ENCODE measurements around the gene PGM5.

PGM5 gene

DNA sequence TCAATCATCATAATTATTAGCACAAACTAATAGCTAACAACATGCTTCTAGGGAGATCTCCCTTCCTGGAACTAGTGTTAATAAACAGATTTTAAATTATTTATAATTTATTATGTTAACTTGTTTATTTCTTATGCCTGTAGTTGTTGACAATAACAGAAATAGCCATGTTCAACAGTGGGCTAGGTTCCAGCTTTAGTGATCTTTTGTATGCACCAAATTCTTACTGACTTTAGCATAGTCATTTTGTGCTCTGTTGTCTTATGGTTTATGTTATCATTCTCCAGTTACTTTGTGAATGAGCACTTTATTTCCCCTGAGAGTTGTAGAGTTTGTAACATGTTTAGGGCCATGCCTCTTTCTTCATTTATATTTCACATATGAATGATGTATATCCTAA is 113.7 kb downstream of the PGM5 start:
- TF ChIP-seq POLR2A (IDR thresholded peaks at IDR 0.05; ENCODE audit: low read length) (no peak), GATA1 (IDR thresholded peaks at IDR 0.05; ENCODE audit: low read depth, low read length) (no peak)
- no peak for DNase-seq

DNA sequence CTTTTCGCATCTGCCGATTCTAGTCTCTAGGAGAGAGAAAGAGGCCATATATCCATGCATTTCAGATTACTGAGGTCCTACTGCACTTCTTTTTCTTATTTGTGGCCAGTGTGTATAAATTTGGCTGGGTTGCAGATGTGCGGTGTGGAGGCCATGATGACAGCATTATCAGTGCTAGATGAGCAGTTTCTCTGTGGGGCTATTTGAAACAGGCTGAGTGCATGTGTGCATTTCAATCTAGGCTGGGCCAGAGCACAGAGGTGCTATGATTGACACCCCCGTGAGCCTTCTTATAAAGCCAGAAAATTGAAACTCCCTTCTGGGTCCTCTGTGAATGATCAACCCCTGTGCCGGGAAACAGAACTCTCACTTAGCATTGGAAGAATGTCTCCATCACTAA is 114.2 kb downstream of the PGM5 start:
- no peak for DNase-seq
- TF ChIP-seq POLR2A (IDR thresholded peaks at IDR 0.05; ENCODE audit: low read length) (no peak), GATA1 (IDR thresholded peaks at IDR 0.05; ENCODE audit: low read depth, low read length) (no peak)

DNA sequence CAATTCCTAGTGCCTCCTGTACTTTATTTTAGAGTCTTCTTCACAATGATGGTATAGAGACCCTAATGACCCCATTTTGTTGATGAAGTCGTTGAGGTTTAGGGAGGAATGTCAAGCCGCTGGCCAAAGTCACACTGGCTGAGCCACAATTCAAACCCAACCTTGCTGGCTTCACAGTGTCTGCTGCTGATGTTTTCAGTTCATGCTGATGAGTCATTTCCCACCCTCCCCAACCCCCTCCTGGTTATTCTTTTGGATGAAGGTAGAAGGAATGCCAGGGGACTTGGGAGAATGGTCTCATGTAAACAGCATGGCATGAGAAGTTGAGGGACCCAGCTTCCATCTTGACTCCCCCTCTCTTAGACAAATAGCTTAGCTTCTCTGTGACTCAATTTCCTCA is 115.7 kb downstream of the PGM5 start:
- no peak for DNase-seq

DNA sequence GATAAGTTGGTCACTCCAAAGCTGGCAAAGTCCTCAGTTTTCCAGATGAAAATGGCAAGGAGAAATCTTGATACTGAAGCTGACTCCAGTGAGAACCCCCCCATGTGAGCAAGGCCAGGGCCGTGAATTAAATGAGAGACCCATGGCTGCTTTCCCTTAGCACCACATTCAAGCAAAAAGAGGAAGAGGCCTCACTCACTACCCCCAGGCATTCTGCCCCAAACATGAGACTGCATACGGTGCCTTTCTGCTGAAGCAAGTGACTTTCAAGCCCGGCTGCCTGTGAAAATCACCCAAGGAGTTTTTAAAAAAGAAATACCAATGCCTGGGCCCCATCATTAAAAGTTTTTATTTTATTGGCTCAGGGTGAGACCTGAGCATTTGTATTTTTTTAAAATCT is 117.4 kb downstream of the PGM5 start:
- no peak for DNase-seq
- no peak for TF ChIP-seq GATA1 (IDR thresholded peaks at IDR 0.05; ENCODE audit: low read depth, low read length)
- TF ChIP-seq POLR2A (IDR thresholded peaks at IDR 0.05; ENCODE audit: low read length): no peak

More for the DNA sequence above, 115.7 kb downstream of the PGM5 start:
- TF ChIP-seq GATA1 (IDR thresholded peaks at IDR 0.05; ENCODE audit: low read depth, low read length) (no peak), POLR2A (IDR thresholded peaks at IDR 0.05; ENCODE audit: low read length) (no peak)

DNA sequence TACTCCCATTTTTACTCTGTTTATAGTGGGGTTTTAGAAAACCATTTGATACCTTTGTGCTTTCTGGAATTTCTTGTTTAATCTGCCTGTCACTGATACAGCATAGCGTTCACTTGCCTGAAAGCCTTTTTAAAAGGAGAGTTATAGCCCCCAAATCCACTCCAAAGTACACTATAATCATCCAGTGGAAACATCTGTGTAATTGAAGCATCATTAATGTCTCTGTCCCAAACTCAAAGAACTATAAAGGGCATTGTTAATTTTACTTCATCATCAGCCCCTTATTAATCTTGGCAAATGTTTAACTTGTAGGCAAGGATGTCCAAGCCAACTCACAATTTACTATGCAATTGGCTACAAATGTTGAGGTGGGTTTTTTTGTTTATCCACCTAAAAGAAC is 120.0 kb downstream of the PGM5 start:
- DNase-seq: no peak
- no peak for TF ChIP-seq GATA1 (IDR thresholded peaks at IDR 0.05; ENCODE audit: low read depth, low read length)
- TF ChIP-seq POLR2A (IDR thresholded peaks at IDR 0.05; ENCODE audit: low read length): no peak

DNA sequence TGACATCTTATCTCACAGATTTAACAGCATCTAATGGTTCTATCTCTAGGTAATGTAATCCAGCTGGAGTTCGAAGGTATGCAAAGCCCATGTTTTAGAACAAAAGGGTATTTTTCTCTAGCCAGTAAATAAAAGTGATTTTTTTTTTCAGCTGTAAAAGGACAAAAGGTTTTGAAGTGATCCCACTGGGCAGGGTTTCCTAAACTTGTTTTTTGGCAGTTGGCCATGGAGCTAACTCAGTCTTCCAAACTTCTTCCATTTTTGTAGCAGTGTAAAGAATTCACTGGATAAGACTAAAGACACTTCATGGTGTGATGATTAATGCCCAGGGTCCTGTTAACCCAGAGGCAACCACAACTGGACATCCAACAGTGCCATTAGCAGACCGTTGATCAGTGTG is 120.4 kb downstream of the PGM5 start:
- no peak for DNase-seq
- no peak for TF ChIP-seq POLR2A (IDR thresholded peaks at IDR 0.05; ENCODE audit: low read length)
- TF ChIP-seq GATA1 (IDR thresholded peaks at IDR 0.05; ENCODE audit: low read depth, low read length): no peak

DNA sequence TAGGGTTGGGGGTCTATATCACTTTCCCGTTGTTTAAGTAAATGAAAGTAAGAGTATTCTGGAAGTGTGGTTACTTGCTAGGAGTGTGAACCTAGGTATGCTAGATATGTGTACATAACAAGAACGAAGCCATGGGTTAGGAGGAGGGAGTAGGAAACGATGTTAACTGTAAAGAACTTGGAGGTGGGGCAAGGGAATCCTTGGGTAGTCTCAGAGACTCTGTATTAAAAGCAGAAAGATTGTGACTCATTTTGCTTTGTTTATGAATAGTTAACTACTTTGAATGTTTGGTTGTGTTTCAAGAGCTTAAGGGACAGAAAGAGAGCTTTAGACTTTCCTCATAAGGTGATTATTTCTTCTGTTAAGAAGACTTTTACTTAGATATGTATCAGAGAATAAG is 124.4 kb downstream of the PGM5 start:
- TF ChIP-seq POLR2A (IDR thresholded peaks at IDR 0.05; ENCODE audit: low read length) (no peak), GATA1 (IDR thresholded peaks at IDR 0.05; ENCODE audit: low read depth, low read length) (no peak)
- no peak for DNase-seq

DNA sequence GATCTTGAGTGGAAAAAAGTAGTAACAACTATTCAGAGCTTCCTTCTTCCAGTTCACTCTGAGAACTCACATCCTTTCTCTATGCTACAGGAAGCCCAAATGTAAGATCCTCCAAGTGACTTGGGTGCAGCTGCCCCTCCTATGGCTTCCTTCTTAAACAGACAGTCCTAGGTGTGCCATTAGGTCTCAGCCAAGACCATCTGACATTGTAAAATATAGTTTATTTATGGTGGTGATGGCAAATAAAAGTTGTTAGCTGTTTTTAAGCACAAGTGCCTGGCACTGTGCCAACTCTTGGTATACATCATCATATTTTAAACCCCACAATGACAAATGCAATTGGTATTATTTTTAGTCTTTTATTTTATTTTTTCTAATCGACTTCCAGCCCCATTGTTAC is 126.1 kb downstream of the PGM5 start:
- DNase-seq: peak in 1 of 2 experiments; percentile 11
- no peak for TF ChIP-seq POLR2A (IDR thresholded peaks at IDR 0.05; ENCODE audit: low read length)
- no peak for TF ChIP-seq GATA1 (IDR thresholded peaks at IDR 0.05; ENCODE audit: low read depth, low read length)

DNA sequence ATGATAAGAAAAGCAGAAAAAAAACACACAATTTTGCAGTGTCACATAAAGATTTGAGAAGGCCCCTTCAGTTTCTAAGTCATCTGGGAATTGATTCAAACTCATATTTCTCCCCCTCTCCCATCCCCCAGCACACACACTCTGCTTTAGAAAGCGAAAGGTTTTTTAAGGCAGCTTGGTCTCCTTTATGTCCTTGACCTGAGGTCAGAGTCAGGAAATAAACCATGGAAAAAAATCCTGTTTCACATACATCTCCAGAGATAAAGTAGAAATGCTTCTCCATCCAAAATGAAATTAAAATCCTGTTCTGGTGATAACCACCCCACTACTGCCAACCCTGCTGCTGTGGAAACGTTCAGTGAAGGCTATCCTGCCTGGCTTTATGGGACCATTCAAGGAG is 131.7 kb downstream of the PGM5 start:
- DNase-seq: no peak
- TF ChIP-seq POLR2A (IDR thresholded peaks at IDR 0.05; ENCODE audit: low read length) (no peak), GATA1 (IDR thresholded peaks at IDR 0.05; ENCODE audit: low read depth, low read length) (no peak)

DNA sequence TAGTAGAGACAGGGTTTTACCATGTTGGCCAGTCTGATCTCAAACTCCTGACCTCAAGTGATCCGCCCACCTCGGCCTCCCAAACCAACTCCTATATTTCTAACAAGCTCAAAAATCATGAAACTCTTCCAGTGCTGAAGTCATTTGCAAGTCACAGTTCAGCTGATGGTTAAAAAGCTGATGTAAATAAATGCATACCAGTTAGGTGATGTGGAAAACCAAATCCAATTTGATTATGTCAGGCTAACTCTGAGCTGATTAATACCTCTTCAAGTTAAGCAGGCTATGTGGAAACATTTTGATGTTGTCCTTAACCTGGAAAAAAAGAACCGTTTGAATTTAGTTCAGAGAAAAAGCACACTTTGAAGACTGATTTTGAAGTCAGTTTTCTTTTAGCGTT is 133.2 kb downstream of the PGM5 start:
- TF ChIP-seq POLR2A (IDR thresholded peaks at IDR 0.05; ENCODE audit: low read length): no peak
- no peak for TF ChIP-seq GATA1 (IDR thresholded peaks at IDR 0.05; ENCODE audit: low read depth, low read length)
- DNase-seq: no peak

DNA sequence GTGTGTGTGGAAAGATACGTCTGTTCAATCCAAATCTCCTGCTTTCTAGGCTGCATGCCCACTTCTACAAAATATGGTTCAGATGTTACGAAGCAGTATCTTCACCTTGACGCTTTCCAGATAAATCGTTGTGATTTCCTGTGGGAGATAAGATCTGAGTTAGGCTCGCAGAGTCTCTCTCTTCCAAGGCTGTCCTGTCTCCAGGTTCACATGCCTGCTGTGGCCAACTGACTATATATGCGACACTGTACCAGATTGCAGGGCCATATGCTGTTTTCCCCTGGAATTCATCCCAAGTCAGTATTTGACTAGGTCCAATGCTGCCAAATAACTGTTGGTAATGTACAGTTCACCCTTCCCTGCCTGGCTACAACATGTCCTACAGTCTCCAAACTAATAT is 136.4 kb downstream of the PGM5 start:
- TF ChIP-seq POLR2A (IDR thresholded peaks at IDR 0.05; ENCODE audit: low read length) (no peak), GATA1 (IDR thresholded peaks at IDR 0.05; ENCODE audit: low read depth, low read length) (no peak)
- DNase-seq: no peak

DNA sequence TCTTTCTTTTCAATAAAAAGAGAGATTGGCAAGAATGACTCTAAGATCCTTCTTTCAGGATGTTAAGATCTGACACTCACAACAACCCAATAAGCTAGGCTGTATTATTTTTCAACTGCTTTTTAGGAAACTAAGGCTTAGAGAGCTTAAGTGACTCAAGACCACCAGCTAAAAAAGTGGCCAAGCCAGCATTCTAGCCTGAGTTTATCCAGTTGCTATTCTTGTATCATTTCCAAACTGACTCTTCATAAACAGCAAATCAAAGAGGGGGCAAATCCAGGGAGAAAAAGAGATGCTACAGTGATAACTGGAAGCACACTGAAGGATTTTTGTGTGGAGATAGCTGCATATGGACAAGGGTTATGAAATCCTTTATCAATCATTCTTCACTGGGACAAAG is 137.1 kb downstream of the PGM5 start:
- DNase-seq: no peak
- no peak for TF ChIP-seq POLR2A (IDR thresholded peaks at IDR 0.05; ENCODE audit: low read length)
- TF ChIP-seq GATA1 (IDR thresholded peaks at IDR 0.05; ENCODE audit: low read depth, low read length): no peak

DNA sequence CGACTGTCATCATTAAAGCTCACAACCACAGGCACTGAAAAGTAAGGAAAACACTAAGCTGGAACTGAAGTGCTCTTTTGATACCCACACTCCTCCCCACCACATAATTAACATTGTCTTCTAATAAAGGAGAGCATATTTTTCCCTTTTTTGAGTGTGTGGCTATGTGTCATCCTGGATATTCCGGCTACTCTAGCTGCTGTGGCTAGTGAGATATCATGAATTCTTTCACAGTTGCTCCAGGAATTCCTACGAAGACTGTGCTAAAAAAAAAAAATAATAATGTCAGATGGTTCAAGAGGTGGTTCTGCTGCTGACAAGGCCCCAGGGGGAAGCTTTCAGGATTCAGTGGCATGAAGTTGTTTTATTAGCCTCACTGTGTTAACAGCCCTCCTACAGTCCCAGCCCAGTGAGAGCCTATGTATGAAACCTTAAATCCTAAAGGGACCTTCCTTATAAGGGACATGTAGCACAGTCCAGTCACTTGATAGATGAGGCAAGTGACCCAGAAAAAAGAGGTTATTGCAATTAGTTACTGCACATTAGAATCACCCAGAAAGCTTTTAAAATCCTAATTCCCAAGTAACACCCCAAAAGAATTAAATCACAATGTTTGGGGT is 137.7 kb downstream of the PGM5 start:
- TF ChIP-seq POLR2A (IDR thresholded peaks at IDR 0.05; ENCODE audit: low read length) (no peak), GATA1 (IDR thresholded peaks at IDR 0.05; ENCODE audit: low read depth, low read length) (no peak)
- no peak for DNase-seq

DNA sequence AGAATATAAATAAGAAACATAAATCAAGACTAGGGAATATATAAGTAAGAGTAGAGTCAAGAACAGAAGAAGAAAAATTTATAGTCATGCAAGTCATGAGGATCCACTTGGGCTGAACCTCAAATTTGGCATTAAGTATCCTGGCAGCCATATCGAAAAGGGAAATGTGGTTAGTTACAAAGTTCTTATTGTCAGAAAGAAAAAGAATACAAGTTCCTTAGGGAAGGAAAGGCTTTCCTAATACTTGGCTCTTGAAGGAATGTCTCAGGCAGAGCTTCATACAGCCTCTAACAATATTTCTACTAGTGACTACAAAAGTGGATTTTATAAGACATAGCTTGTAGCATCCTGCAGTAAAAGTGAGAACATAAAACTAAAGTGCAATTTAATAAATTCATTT is 138.8 kb downstream of the PGM5 start:
- DNase-seq: no peak
- TF ChIP-seq POLR2A (IDR thresholded peaks at IDR 0.05; ENCODE audit: low read length) (no peak), GATA1 (IDR thresholded peaks at IDR 0.05; ENCODE audit: low read depth, low read length) (no peak)

DNA sequence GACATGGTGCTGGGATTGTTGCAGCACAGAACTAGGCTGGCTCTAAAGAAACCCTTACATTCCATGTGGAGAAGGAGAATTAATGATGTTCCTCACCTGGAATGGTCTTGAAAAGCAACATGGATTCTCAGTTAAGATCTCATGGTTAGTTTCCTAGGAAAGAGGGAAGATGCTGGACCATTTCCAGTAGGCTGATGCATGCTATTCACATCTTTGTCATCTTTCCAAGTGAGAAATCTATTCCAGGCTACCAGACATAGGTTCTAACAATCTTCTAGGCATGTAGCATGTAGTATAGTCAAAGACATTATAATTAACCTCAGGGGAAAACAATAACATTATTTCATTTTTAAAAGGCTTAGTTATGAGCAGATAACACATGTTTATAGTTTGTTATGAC is 139.9 kb downstream of the PGM5 start:
- DNase-seq: no peak
- TF ChIP-seq GATA1 (IDR thresholded peaks at IDR 0.05; ENCODE audit: low read depth, low read length) (no peak), POLR2A (IDR thresholded peaks at IDR 0.05; ENCODE audit: low read length) (no peak)

DNA sequence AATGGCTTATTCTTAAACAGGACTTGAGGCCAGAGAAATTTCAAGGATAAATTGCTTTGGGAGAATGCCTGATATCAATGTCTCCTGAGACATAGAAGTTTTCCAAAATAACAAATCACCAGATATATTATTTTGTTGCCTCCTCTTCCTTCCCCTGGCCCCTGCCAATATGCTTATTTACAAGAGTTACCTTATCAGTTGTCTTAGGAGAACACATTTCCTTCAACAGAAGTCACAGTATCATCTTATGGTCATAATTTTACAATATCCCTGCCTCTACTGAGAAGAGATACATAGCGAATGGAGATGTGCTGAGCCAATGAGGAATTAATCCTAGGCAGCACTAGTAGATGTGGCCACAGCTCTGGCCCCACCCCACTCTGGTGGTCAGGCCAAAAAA is 141.2 kb downstream of the PGM5 start:
- no peak for TF ChIP-seq GATA1 (IDR thresholded peaks at IDR 0.05; ENCODE audit: low read depth, low read length)
- no peak for DNase-seq

Measured in erythroblast (primary cell).